Measurements from ENCODE around the gene CXCL3.
"Not testable (repeated sequence)": the region's sequence is repeated elsewhere in the genome, so short reads cannot be mapped to it uniquely, and the experiment has no call there.

The CXCL3 gene

GRCh38 chr4:74038425-74039314, at the start of gene CXCL3:
CXCL3 (minus strand) TSS chr4:74038689; CDS start chr4:74038611, 78 bp downstream.
- peak; percentile 23 for DNase-seq (ENCODE audit: insufficient read length, low spot score)
- FAIRE-seq, result no peak

GRCh38 chr4:74087481-74087880, 49.0 kb upstream of the CXCL3 start:
- no peak for FAIRE-seq
- no peak for DNase-seq (ENCODE audit: insufficient read length, low spot score)
- TF ChIP-seq CTCF (IDR thresholded peaks at IDR 0.05; ENCODE audit: insufficient read depth, missing control alignments), result no peak

More at GRCh38 chr4:74038425-74039314, at the start of gene CXCL3:
- TF ChIP-seq CTCF (IDR thresholded peaks at IDR 0.05; ENCODE audit: insufficient read depth, missing control alignments), result peak; percentile 26

- TF ChIP-seq CTCF (IDR thresholded peaks at IDR 0.05; ENCODE audit: insufficient read depth, missing control alignments), result no peak
- DNase-seq (ENCODE audit: insufficient read length, low spot score) (no peak), FAIRE-seq (no peak)
Measured at GRCh38 chr4:74085669-74086068, 47.2 kb upstream of the CXCL3 start.

GRCh38 chr4:74084984-74085383, 46.5 kb upstream of the CXCL3 start:
- DNase-seq (ENCODE audit: insufficient read length, low spot score), result no peak
- TF ChIP-seq CTCF (IDR thresholded peaks at IDR 0.05; ENCODE audit: insufficient read depth, missing control alignments), result no peak
- FAIRE-seq, result no peak

- DNase-seq (ENCODE audit: insufficient read length, low spot score) (no peak), FAIRE-seq (no peak)
- no peak for TF ChIP-seq CTCF (IDR thresholded peaks at IDR 0.05; ENCODE audit: insufficient read depth, missing control alignments)
Measured at GRCh38 chr4:74083546-74083945, 45.1 kb upstream of the CXCL3 start.

GRCh38 chr4:74081035-74081434, 42.5 kb upstream of the CXCL3 start:
- no peak for DNase-seq (ENCODE audit: insufficient read length, low spot score)
- no peak for FAIRE-seq
- TF ChIP-seq CTCF (IDR thresholded peaks at IDR 0.05; ENCODE audit: insufficient read depth, missing control alignments), result no peak

GRCh38 chr4:74080351-74080750, 41.9 kb upstream of the CXCL3 start:
- not testable (repeated sequence) for FAIRE-seq; DNase-seq (ENCODE audit: insufficient read length, low spot score)

- FAIRE-seq, result not testable (repeated sequence)
Measured at GRCh38 chr4:74079024-74079423, 40.5 kb upstream of the CXCL3 start.

More at GRCh38 chr4:74079024-74079423, 40.5 kb upstream of the CXCL3 start:
- DNase-seq (ENCODE audit: insufficient read length, low spot score), result not testable (repeated sequence)

Data from D721Med (cell line).